ENCODE measurements around the gene ISM2.
A peak's percentile ranks its signal among the peaks of the same experiment; 100 is the strongest.
"Not testable (repeated sequence)": the region's sequence is repeated elsewhere in the genome, so short reads cannot be mapped to it uniquely, and the experiment has no call there.

Gene ISM2

DNA sequence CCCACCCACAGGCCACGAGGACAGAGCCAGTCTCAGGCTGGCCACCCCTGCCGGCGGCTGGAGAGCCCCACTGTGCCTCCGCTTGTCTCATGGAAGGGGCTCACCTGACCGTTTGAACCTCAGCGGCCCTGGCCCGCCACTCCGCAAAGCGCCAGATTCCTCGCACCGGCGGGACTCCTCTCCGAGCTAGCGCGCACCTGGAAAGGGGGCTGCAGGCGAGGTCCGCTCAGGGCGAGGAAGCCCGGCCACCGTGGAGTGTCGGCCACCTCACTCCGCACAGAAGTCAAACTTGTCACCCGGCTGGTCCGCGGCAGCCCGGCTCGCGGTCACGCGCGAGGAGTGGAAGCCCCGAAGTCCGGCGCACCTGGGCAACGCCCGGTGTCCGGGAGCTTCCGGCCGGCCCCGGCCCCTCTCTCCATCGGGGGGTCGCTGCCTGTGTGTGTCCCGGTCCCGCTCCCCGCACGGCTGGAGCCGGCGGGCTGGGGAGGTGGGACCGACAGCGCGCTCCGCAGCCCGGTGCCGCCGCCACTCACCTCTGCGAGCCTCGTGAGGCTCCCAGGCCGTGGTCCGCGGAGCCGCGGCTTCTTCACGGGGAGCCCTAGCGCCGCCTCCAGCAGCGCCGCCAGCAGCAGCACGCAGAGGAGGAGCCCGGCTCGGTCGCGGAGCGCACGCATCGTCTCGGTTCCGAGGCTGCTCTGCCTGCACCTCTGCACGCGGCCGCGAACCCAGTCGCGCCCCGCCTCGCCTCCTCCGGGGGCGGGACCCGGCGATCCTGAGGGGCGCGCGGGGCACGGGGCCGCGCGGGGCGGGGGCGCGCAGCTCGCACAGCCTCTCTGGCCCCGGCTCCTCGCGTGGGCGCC lies at the start of gene ISM2:
ISM2 (minus strand) TSS at position 697 of the 860 bp plus-strand sequence; CDS start at position 674, 23 bp downstream.
- peak; percentile 51 for DNase-seq (ENCODE audit: low spot score)

DNA sequence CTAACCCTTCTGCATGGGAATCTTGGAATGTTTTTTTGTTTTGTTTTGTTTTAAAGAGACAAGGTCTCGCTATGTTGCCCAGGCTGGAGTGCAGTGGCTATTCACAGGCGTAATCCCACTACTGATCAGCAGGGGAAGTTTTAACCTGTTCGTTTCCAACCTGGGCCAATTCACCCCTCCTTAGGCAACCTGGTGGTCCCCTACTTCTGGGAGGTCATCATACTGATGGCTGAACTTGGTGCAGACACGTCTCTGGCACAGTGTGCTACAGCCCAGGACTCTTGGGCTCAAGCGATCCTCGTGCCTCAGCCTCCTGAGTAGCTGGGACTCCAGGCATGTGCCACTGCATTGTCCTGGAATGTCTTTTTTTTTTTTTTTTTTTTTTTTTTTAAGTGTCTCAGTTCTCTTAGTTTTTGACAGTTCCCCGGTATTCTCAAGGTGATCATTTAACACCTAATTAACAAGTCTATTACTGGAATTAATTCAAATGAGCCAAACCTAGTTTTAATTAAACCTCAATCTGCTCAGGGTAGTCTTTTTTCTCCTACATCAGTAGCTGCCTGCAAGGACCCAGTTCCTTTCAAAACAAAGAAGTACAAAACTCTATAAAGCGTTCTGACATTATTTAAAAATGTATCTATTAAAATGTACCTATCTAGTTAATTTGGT lies 49.0 kb upstream of the ISM2 start:
- no peak for DNase-seq (ENCODE audit: low spot score)

DNA sequence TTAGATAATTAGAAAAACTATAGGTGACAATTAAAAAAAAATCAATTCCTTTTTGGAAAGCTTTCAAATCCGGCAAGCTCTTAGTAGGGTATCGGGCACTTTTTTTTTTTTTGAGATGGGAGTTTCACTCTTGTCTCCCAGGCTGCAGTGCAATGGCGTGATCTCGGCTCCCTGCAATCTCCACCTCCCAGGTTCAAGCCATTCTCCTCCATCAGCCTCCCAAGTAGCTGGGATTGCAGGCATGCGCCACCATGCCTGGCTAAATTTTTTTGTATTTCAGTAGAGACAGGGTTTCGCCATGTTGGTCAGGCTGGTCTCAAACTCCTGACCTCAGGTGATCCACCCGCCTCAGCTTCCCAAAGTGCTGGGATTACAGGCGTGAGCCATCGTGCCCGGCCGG lies 46.6 kb upstream of the ISM2 start:
- DNase-seq (ENCODE audit: low spot score) = not testable (repeated sequence)

DNA sequence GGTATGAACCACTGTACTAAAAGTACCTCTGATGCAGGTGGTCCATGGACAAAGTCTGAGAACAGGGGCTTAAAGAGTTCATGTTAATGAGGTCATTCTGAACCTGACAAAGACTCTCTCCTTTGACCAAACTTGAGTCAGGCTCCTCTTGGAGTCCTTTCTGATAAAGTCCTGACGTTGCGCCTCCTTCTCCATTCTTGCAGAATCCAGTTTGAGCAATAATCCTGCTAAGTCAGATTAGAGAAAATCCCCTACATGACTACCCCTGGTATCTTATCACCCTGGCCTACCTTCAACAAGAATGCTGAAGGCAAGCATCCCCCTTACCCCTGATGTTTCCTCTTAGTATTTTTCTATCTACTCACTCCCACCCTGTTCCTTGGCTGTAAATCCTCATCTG lies 46.0 kb upstream of the ISM2 start:
- DNase-seq (ENCODE audit: low spot score) = no peak

GRCh38 chr14:77543637-77544334 lies 45.2 kb upstream of the ISM2 start:
- no peak for DNase-seq (ENCODE audit: low spot score)

- peak; percentile 23 for DNase-seq (ENCODE audit: low spot score)
These were observed 44.6 kb upstream of the ISM2 start for GRCh38 chr14:77543240-77543551.

DNA sequence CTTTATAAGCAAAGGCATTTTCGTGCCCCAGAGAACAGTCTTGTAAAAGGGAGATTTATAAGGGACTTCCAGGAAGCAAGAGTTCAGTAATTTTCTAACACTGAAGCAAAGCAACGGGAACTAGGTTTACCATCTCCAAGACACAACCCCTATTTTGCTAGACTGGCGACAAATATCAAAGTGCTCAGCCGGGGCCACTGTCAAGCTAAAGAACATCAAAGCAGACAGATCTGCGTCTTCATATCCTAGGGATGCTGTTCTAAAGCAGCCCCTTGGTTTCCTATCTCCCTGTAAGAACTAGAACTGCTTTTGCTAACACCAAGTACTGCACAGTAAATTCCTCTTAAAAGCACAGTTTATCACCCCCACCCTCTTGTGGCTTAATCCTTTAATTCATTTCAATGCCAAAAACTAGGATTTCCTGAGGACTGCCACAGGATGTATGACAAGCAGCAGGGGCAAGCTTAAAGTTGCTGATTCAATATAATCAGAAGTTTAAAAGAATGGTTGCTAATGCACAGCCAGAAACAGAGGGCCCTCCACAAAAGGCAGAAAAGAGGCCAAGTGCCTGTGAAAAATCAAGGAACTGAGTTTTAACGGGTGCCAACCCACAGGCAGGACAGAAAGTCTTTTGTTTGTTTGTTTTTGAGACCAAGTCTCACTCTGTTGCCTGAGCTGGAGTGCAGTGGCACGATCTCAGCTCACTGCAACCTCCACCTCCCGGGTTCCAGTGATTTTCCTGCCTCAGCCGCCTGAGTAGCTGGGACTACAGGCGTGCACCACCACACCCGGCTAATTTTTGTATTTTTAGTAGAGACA lies 44.0 kb upstream of the ISM2 start:
- no peak for DNase-seq (ENCODE audit: low spot score)

- no peak for DNase-seq (ENCODE audit: low spot score)
These were observed 43.3 kb upstream of the ISM2 start for GRCh38 chr14:77541905-77542304.

- DNase-seq (ENCODE audit: low spot score) = not testable (repeated sequence)
These were observed 38.3 kb upstream of the ISM2 start for GRCh38 chr14:77536951-77537350.

GRCh38 chr14:77531071-77531470 lies 32.5 kb upstream of the ISM2 start:
- DNase-seq (ENCODE audit: low spot score) = no peak

GRCh38 chr14:77529963-77530362 lies 31.3 kb upstream of the ISM2 start:
- no peak for DNase-seq (ENCODE audit: low spot score)

- no peak for DNase-seq (ENCODE audit: low spot score)
These were observed 30.6 kb upstream of the ISM2 start for GRCh38 chr14:77529213-77529612.

DNA sequence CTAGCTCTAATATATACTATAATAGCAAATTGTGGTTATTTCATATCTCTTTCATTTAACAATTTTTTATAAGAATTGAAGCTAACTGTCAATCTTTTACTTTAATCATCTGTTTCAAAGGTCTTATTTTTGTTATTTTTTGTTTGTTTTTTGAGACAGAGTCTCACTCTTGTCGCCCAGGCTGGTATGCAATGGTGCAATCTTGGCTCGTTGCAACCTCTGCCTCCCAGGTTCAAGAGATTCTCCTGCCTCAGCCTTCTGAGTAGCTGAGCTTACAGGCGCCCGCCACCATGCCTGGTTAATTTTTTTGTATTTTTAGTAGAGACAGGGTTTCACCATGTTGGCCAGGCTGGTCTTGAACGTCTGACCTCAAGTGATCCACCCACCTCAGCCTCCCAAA lies 30.1 kb upstream of the ISM2 start:
- DNase-seq (ENCODE audit: low spot score) = not testable (repeated sequence)

GRCh38 chr14:77526266-77526665 lies 27.6 kb upstream of the ISM2 start:
- DNase-seq (ENCODE audit: low spot score) = no peak

GRCh38 chr14:77524536-77524935 lies 25.9 kb upstream of the ISM2 start:
- no peak for DNase-seq (ENCODE audit: low spot score)

GRCh38 chr14:77523109-77523508 lies 24.5 kb upstream of the ISM2 start:
- DNase-seq (ENCODE audit: low spot score) = no peak

GRCh38 chr14:77520555-77520954 lies 21.9 kb upstream of the ISM2 start:
- no peak for DNase-seq (ENCODE audit: low spot score)

- DNase-seq (ENCODE audit: low spot score) = no peak
These were observed 17.5 kb upstream of the ISM2 start for GRCh38 chr14:77516126-77516525.

GRCh38 chr14:77511486-77512162 lies 13.0 kb upstream of the ISM2 start:
- no peak for DNase-seq (ENCODE audit: low spot score)

- DNase-seq (ENCODE audit: low spot score) = no peak
These were observed 10.8 kb upstream of the ISM2 start for GRCh38 chr14:77509366-77509765.

GRCh38 chr14:77508876-77509275 lies 10.3 kb upstream of the ISM2 start:
- no peak for DNase-seq (ENCODE audit: low spot score)

DNA sequence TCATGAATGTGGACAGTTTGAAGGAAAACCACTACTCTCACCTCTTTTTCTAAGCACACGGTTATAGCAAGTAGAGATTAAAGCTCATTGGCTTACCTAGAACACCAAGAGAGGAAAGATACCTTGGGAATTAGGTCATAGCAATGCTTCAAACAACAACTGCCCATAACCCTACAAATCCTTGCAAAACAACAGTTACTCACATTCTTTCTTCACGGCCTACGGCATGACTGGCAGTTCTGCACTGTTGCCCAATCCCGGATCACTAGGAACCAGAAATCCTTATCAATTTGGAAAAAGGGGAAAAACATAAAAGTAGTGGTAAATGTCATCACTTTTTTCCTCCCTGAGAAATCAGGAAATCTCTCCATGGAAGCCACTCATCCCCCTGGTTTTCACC lies 9.6 kb upstream of the ISM2 start:
- no peak for DNase-seq (ENCODE audit: low spot score)
